NCI-H524 treated with DMSO at 0.1 percent for 48 hours (cell line): ENCODE measurements around the gene SPATA13.

ENCODE experiments used
- DNase-seq: peaks from one replicate; lab custom pipeline; 2025; lab: John Stamatoyannopoulos, UW

The SPATA13 gene

GRCh38 chr13:24167666-24168391 is 7.3 kb downstream of the SPATA13 start:
- no peak for DNase-seq

GRCh38 chr13:24168392-24168750 is 7.9 kb downstream of the SPATA13 start:
- DNase-seq: no peak

GRCh38 chr13:24168979-24169378 is 8.5 kb downstream of the SPATA13 start:
- DNase-seq: no peak

GRCh38 chr13:24172071-24172470 is 11.6 kb downstream of the SPATA13 start:
- DNase-seq: no peak

GRCh38 chr13:24173795-24174194 is 13.3 kb downstream of the SPATA13 start:
- no peak for DNase-seq

GRCh38 chr13:24175847-24176246 is 15.3 kb downstream of the SPATA13 start:
- no peak for DNase-seq

- no peak for DNase-seq
These were observed 16.0 kb downstream of the SPATA13 start for GRCh38 chr13:24176351-24177101.

- DNase-seq: no peak
These were observed 18.4 kb downstream of the SPATA13 start for GRCh38 chr13:24178847-24179485.

- DNase-seq: peak; percentile 22
These were observed 18.9 kb downstream of the SPATA13 start for GRCh38 chr13:24179486-24179850.

GRCh38 chr13:24180750-24181377 is 20.3 kb downstream of the SPATA13 start:
- DNase-seq: no peak

GRCh38 chr13:24181991-24182702 is 21.6 kb downstream of the SPATA13 start:
- DNase-seq: no peak

- no peak for DNase-seq
These were observed 22.2 kb downstream of the SPATA13 start for GRCh38 chr13:24182703-24183081.

GRCh38 chr13:24183741-24184182 is 23.2 kb downstream of the SPATA13 start:
- DNase-seq: no peak

GRCh38 chr13:24184265-24184841 is 23.8 kb downstream of the SPATA13 start:
- no peak for DNase-seq

GRCh38 chr13:24184882-24185281 is 24.4 kb downstream of the SPATA13 start:
- no peak for DNase-seq

- DNase-seq: no peak
These were observed 25.2 kb downstream of the SPATA13 start for GRCh38 chr13:24185591-24186232.

- no peak for DNase-seq
These were observed 26.7 kb downstream of the SPATA13 start for GRCh38 chr13:24187185-24187584.

- DNase-seq: no peak
These were observed 31.7 kb downstream of the SPATA13 start for GRCh38 chr13:24192057-24192810.

GRCh38 chr13:24192811-24193162 is 32.3 kb downstream of the SPATA13 start:
- DNase-seq: no peak

GRCh38 chr13:24194447-24194846 is 33.9 kb downstream of the SPATA13 start:
- DNase-seq: no peak
